ENCODE results near the gene DDX24.

DDX24 gene

GRCh38 chr14:94034886-94035285, 46.1 kb downstream of the DDX24 start:
- CTCF ChIA-PET: interaction anchor here (0.8 to 6.5 kb wide), 13 partner anchors 9 to 108 kb away, joined by 3 to 50 read pairs (median 6); partner anchors contain the start of genes CCDC197, IFI27L2 and OTUB2
- H3K9me3 ChIP-seq (ENCODE audit: control extremely low read depth in 1 of 5, control insufficient read depth in 4 of 5, insufficient read depth in 2 of 5, low read depth in 1 of 5, low read length in 4 of 5): peaks cover 0 to 2% (median 0%) of the 10 kb centered on the region in 5 experiments
- H3K4me1 ChIP-seq (ENCODE audit: control extremely low read depth in 1 of 4, control insufficient read depth in 4 of 4, insufficient read depth in 4 of 4, low read length in 3 of 4): no peaks in the 10 kb centered on the region
- POLR2A ChIA-PET: no interaction called here
- no peak overlapping the region for H3K27ac ChIP-seq (ENCODE audit: insufficient read depth in 1 of 2, low read depth in 1 of 2, low read length in 2 of 2, poor library complexity in 1 of 2, severe bottlenecking in 2 of 2)
- 83% methylated on average over 1 of the region's 3 CpGs for WGBS (ENCODE audit: insufficient coverage)
- no peak for DNase-seq
- H3K36me3 ChIP-seq (ENCODE audit: control insufficient read depth in 4 of 4, insufficient read depth in 4 of 4, low read length in 3 of 4): no peaks in the 10 kb centered on the region
- no peak overlapping the region for H3K4me3 ChIP-seq (ENCODE audit: control insufficient read depth in 1 of 7, extremely low read depth in 1 of 7, insufficient read depth in 4 of 7, low read depth in 2 of 7, low read length in 6 of 7)
- H3K27me3 ChIP-seq (replicated peaks in 2 of 5; ENCODE audit: control insufficient read depth in 4 of 5, insufficient read depth in 5 of 5, low read length in 4 of 5): no peaks in the 10 kb centered on the region

- DNase-seq: no peak
- no peak overlapping the region for H3K4me3 ChIP-seq (ENCODE audit: control insufficient read depth in 1 of 7, extremely low read depth in 1 of 7, insufficient read depth in 4 of 7, low read depth in 2 of 7, low read length in 6 of 7)
- ChIA-PET CTCF (interaction anchor here (0.9 to 1.8 kb wide), 2 partner anchors 11 to 19 kb away, joined by 3 to 5 read pairs; no protein-coding TSS in a partner anchor), POLR2A (no interaction called here)
- H3K27me3 ChIP-seq (replicated peaks in 2 of 5; ENCODE audit: control insufficient read depth in 4 of 5, insufficient read depth in 5 of 5, low read length in 4 of 5): no peaks in the 10 kb centered on the region
- 86% methylated on average over 3 of the region's 7 CpGs for WGBS (ENCODE audit: insufficient coverage)
- no peaks in the 10 kb centered on the region for H3K36me3 ChIP-seq (ENCODE audit: control insufficient read depth in 4 of 4, insufficient read depth in 4 of 4, low read length in 3 of 4)
- H3K4me1 ChIP-seq (ENCODE audit: control extremely low read depth in 1 of 4, control insufficient read depth in 4 of 4, insufficient read depth in 4 of 4, low read length in 3 of 4): peaks cover 0 to 16% (median 12%) of the 10 kb centered on the region in 4 experiments
- no peak overlapping the region for H3K27ac ChIP-seq (ENCODE audit: insufficient read depth in 1 of 2, low read depth in 1 of 2, low read length in 2 of 2, poor library complexity in 1 of 2, severe bottlenecking in 2 of 2)
- H3K9me3 ChIP-seq (ENCODE audit: control extremely low read depth in 1 of 5, control insufficient read depth in 4 of 5, insufficient read depth in 2 of 5, low read depth in 1 of 5, low read length in 4 of 5): peaks cover 0 to 2% (median 0%) of the 10 kb centered on the region in 5 experiments
Measured at GRCh38 chr14:94031883-94032279, 49.1 kb downstream of the DDX24 start.

GRCh38 chr14:94031161-94031882, 49.7 kb downstream of the DDX24 start:
- DNase-seq: no peak
- no peaks in the 10 kb centered on the region for H3K36me3 ChIP-seq (ENCODE audit: control insufficient read depth in 4 of 4, insufficient read depth in 4 of 4, low read length in 3 of 4)
- ChIA-PET CTCF (interaction anchor here (0.9 to 1.8 kb wide), 2 partner anchors 11 to 20 kb away, joined by 3 to 5 read pairs; no protein-coding TSS in a partner anchor), POLR2A (no interaction called here)
- 98% methylated on average over 5 of the region's 8 CpGs for WGBS (ENCODE audit: insufficient coverage)
- peaks cover 0 to 2% (median 0%) of the 10 kb centered on the region in 5 experiments for H3K9me3 ChIP-seq (ENCODE audit: control extremely low read depth in 1 of 5, control insufficient read depth in 4 of 5, insufficient read depth in 2 of 5, low read depth in 1 of 5, low read length in 4 of 5)
- no peak overlapping the region for H3K27ac ChIP-seq (ENCODE audit: insufficient read depth in 1 of 2, low read depth in 1 of 2, low read length in 2 of 2, poor library complexity in 1 of 2, severe bottlenecking in 2 of 2)
- no peak overlapping the region for H3K4me3 ChIP-seq (ENCODE audit: control insufficient read depth in 1 of 7, extremely low read depth in 1 of 7, insufficient read depth in 4 of 7, low read depth in 2 of 7, low read length in 6 of 7)
- peaks cover 0 to 16% (median 14%) of the 10 kb centered on the region in 4 experiments for H3K4me1 ChIP-seq (ENCODE audit: control extremely low read depth in 1 of 4, control insufficient read depth in 4 of 4, insufficient read depth in 4 of 4, low read length in 3 of 4)
- H3K27me3 ChIP-seq (replicated peaks in 2 of 5; ENCODE audit: control insufficient read depth in 4 of 5, insufficient read depth in 5 of 5, low read length in 4 of 5): no peaks in the 10 kb centered on the region

GRCh38 chr14:94030571-94030970, 50.4 kb downstream of the DDX24 start:
- 93% methylated on average over 14 of the region's 14 CpGs for WGBS (ENCODE audit: insufficient coverage)
- CTCF ChIA-PET: interaction anchor here (2.9 kb wide), 1 partner anchor 107 kb away, joined by 11 read pairs; no protein-coding TSS in a partner anchor
- DNase-seq: no peak
- POLR2A ChIA-PET: no interaction called here
- H3K27me3 ChIP-seq (replicated peaks in 2 of 5; ENCODE audit: control insufficient read depth in 4 of 5, insufficient read depth in 5 of 5, low read length in 4 of 5): no peaks in the 10 kb centered on the region
- H3K36me3 ChIP-seq (ENCODE audit: control insufficient read depth in 4 of 4, insufficient read depth in 4 of 4, low read length in 3 of 4): no peaks in the 10 kb centered on the region
- no peak overlapping the region for H3K4me3 ChIP-seq (ENCODE audit: control insufficient read depth in 1 of 7, extremely low read depth in 1 of 7, insufficient read depth in 4 of 7, low read depth in 2 of 7, low read length in 6 of 7)
- peaks cover 0 to 2% (median 0%) of the 10 kb centered on the region in 5 experiments for H3K9me3 ChIP-seq (ENCODE audit: control extremely low read depth in 1 of 5, control insufficient read depth in 4 of 5, insufficient read depth in 2 of 5, low read depth in 1 of 5, low read length in 4 of 5)
- peaks cover 0 to 19% (median 14%) of the 10 kb centered on the region in 4 experiments for H3K4me1 ChIP-seq (ENCODE audit: control extremely low read depth in 1 of 4, control insufficient read depth in 4 of 4, insufficient read depth in 4 of 4, low read length in 3 of 4)
- no peak overlapping the region for H3K27ac ChIP-seq (ENCODE audit: insufficient read depth in 1 of 2, low read depth in 1 of 2, low read length in 2 of 2, poor library complexity in 1 of 2, severe bottlenecking in 2 of 2)

GRCh38 chr14:94029671-94030203, 51.3 kb downstream of the DDX24 start:
- Histone ChIP-seq H3K27ac (ENCODE audit: insufficient read depth in 1 of 2, low read depth in 1 of 2, low read length in 2 of 2, poor library complexity in 1 of 2, severe bottlenecking in 2 of 2) (no peak overlapping the region), H3K27me3 (replicated peaks in 2 of 5; ENCODE audit: control insufficient read depth in 4 of 5, insufficient read depth in 5 of 5, low read length in 4 of 5) (no peaks in the 10 kb centered on the region), H3K4me1 (ENCODE audit: control extremely low read depth in 1 of 4, control insufficient read depth in 4 of 4, insufficient read depth in 4 of 4, low read length in 3 of 4) (peaks cover 0 to 19% (median 14%) of the 10 kb centered on the region in 4 experiments), H3K36me3 (ENCODE audit: control insufficient read depth in 4 of 4, insufficient read depth in 4 of 4, low read length in 3 of 4) (no peaks in the 10 kb centered on the region), H3K9me3 (ENCODE audit: control extremely low read depth in 1 of 5, control insufficient read depth in 4 of 5, insufficient read depth in 2 of 5, low read depth in 1 of 5, low read length in 4 of 5) (peaks cover 0 to under 1% (median 0%) of the 10 kb centered on the region in 5 experiments), H3K4me3 (ENCODE audit: control insufficient read depth in 1 of 7, extremely low read depth in 1 of 7, insufficient read depth in 4 of 7, low read depth in 2 of 7, low read length in 6 of 7) (no peak overlapping the region)
- no peak for DNase-seq
- 97% methylated on average over 6 of the region's 7 CpGs for WGBS (ENCODE audit: insufficient coverage)
- ChIA-PET CTCF (interaction anchor here (1.5 to 2.9 kb wide), 2 partner anchors 90 to 108 kb away, joined by 4 to 11 read pairs; no protein-coding TSS in a partner anchor), POLR2A (interaction anchor here (0.6 kb wide), 1 partner anchor 129 kb away, joined by 3 read pairs; no protein-coding TSS in a partner anchor)

GRCh38 chr14:94029265-94029664, 51.7 kb downstream of the DDX24 start:
- DNase-seq: peak in 2 of 3 donors; percentile 48 to 55
- Histone ChIP-seq H3K4me3 (ENCODE audit: control insufficient read depth in 1 of 7, extremely low read depth in 1 of 7, insufficient read depth in 4 of 7, low read depth in 2 of 7, low read length in 6 of 7) (no peak overlapping the region), H3K4me1 (ENCODE audit: control extremely low read depth in 1 of 4, control insufficient read depth in 4 of 4, insufficient read depth in 4 of 4, low read length in 3 of 4) (peaks cover 0 to 19% (median 14%) of the 10 kb centered on the region in 4 experiments), H3K27me3 (replicated peaks in 2 of 5; ENCODE audit: control insufficient read depth in 4 of 5, insufficient read depth in 5 of 5, low read length in 4 of 5) (no peaks in the 10 kb centered on the region), H3K27ac (ENCODE audit: insufficient read depth in 1 of 2, low read depth in 1 of 2, low read length in 2 of 2, poor library complexity in 1 of 2, severe bottlenecking in 2 of 2) (no peak overlapping the region), H3K9me3 (ENCODE audit: control extremely low read depth in 1 of 5, control insufficient read depth in 4 of 5, insufficient read depth in 2 of 5, low read depth in 1 of 5, low read length in 4 of 5) (no peaks in the 10 kb centered on the region), H3K36me3 (ENCODE audit: control insufficient read depth in 4 of 4, insufficient read depth in 4 of 4, low read length in 3 of 4) (no peaks in the 10 kb centered on the region)
- ChIA-PET POLR2A (interaction anchor here (0.6 kb wide), 1 partner anchor 129 kb away, joined by 3 read pairs; no protein-coding TSS in a partner anchor), CTCF (interaction anchor here (1.3 to 2.9 kb wide), 3 partner anchors 10 to 108 kb away, joined by 4 to 11 read pairs (median 4); no protein-coding TSS in a partner anchor)
- WGBS (ENCODE audit: insufficient coverage): 24% methylated on average over 3 of the region's 4 CpGs

GRCh38 chr14:94028450-94028826, 52.6 kb downstream of the DDX24 start:
- DNase-seq: peak; percentile 42 to 78 (median 54)
- WGBS (ENCODE audit: insufficient coverage): 52% methylated on average over 4 of the region's 4 CpGs
- Histone ChIP-seq H3K36me3 (ENCODE audit: control insufficient read depth in 4 of 4, insufficient read depth in 4 of 4, low read length in 3 of 4) (no peaks in the 10 kb centered on the region), H3K4me3 (ENCODE audit: control insufficient read depth in 1 of 7, extremely low read depth in 1 of 7, insufficient read depth in 4 of 7, low read depth in 2 of 7, low read length in 6 of 7) (no peak overlapping the region), H3K27ac (ENCODE audit: insufficient read depth in 1 of 2, low read depth in 1 of 2, low read length in 2 of 2, poor library complexity in 1 of 2, severe bottlenecking in 2 of 2) (no peak overlapping the region), H3K9me3 (ENCODE audit: control extremely low read depth in 1 of 5, control insufficient read depth in 4 of 5, insufficient read depth in 2 of 5, low read depth in 1 of 5, low read length in 4 of 5) (no peaks in the 10 kb centered on the region), H3K4me1 (ENCODE audit: control extremely low read depth in 1 of 4, control insufficient read depth in 4 of 4, insufficient read depth in 4 of 4, low read length in 3 of 4) (peaks cover 0 to 19% (median 14%) of the 10 kb centered on the region in 4 experiments), H3K27me3 (replicated peaks in 2 of 5; ENCODE audit: control insufficient read depth in 4 of 5, insufficient read depth in 5 of 5, low read length in 4 of 5) (no peaks in the 10 kb centered on the region)
- CTCF ChIA-PET: interaction anchor here (0.5 to 2.9 kb wide), 6 partner anchors 8 to 109 kb away, joined by 3 to 11 read pairs (median 4); no protein-coding TSS in a partner anchor
- POLR2A ChIA-PET: no interaction called here
